ENCODE measurements around the gene LTF.
A peak's percentile ranks its signal among the peaks of the same experiment; 100 is the strongest.
"Not testable (repeated sequence)": the region's sequence is repeated elsewhere in the genome, so short reads cannot be mapped to it uniquely, and the experiment has no call there.

Gene LTF

GRCh38 chr3:46412786-46413298 lies 51.9 kb downstream of the LTF start:
- no peak for DNase-seq

DNA sequence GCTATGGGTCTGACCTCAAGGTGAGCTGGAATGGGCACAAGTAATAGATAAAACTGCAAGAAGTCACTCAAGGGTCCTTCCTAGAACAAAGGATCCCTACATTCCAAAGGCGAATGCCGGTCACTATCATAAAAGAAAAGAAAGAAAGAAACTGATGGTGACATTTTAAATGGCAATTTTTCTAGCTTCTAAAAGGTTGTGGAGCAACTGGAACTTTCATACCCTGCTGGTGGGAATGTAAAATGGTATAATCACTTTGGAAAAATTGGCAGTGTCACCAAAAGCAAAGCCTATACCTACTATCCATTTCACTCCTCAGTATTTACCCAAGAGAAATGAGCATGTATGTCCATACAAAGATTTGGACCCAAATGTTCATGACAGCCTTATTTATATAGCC lies 53.4 kb downstream of the LTF start:
- DNase-seq: no peak

- no peak for DNase-seq
Measured at GRCh38 chr3:46410669-46411068, 54.0 kb downstream of the LTF start.

DNA sequence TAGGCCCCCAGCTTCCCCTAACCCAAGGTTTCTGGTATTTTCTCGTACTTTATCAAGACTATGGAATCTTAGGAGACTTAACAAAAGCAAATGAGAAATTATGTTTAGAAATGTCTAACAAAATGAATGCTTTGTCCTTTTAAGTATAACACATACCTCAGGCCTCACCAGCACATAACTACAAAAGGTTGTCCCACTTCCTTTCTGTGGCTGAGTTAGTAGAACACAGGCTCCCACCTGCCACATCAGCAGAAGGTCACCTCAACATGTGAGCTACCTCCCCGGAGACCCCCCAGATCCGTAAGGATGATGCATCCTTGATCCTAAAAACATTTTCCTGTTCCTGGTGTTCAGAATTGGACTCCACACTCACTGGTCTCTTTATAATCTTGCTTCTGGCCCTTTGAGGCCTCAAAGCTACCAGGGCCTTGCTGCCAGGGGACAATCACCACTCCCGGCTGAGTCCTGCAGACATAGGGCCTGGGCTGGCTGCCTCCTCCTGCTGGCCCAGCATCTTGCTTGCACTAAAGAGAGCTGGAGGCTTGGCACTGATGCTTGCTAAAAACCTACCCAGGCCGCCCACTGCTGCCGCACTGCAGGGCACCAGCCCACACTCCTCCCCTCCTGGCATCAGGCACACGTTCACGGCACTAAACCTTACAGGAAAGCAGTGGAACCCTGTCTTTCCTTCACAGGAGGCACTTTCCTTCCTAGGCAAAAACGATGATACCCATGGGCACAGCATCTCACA lies 54.8 kb downstream of the LTF start:
- DNase-seq: no peak

GRCh38 chr3:46408853-46409252 lies 55.9 kb downstream of the LTF start:
- DNase-seq: no peak

GRCh38 chr3:46407970-46408369 lies 56.7 kb downstream of the LTF start:
- DNase-seq: no peak

DNA sequence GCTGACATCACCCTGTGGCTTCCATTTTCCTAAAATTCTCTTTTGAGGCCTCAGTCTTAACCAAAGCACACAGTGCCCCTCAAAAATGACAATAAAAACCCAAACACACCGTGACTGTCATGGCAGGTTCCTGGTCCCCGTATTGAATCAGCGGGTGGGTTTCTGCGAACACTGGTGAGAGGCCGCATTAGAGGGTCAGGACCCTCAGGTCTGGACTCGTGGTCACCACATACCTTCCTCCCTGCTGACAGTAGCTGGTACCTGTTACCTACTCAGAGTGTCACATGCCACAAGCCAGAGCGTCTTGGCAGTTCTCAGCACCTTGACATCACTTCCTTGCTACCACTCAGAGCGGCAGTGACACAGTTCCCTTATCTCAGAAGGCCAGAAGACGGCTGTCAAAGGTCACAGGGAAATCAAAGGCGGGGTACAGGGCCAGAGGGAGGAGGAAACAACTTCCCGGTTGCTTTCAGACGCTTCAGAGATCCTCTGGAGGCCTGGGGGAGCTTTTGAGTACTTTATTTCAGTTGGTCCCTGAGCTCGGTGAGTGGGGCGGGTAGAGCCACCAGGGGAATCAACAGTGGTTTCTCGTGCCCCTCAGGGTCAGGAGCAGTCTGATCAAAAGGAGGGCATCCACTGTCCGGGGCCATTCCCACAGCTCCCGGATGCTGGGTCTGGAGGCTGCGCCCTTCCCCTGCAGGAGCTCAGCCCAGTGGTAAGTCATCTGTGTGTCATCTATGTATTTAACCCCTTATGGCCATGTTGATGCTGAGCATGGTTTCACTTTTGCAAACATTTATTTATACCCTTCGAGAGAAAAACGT lies 57.7 kb downstream of the LTF start, which contains the start of the genes CCR5AS and CCRL2:
Gene CCR5AS (minus strand): TSS at position 279 of the 824 bp plus-strand sequence.
Gene CCRL2 (plus strand): TSS at position 472 of the 824 bp plus-strand sequence. CDS start 821 bp downstream, outside the sequence.
- peak; percentile 80 for DNase-seq

GRCh38 chr3:46406443-46406787 lies 58.3 kb downstream of the LTF start:
- peak; percentile 82 for DNase-seq

GRCh38 chr3:46405301-46406019 lies 59.2 kb downstream of the LTF start:
- DNase-seq: peak; percentile 41

GRCh38 chr3:46402902-46403301 lies 61.8 kb downstream of the LTF start:
- DNase-seq: not testable (repeated sequence)

- DNase-seq: no peak
Measured at GRCh38 chr3:46401579-46401978, 63.1 kb downstream of the LTF start.

- DNase-seq: no peak
Measured at GRCh38 chr3:46400846-46401245, 63.9 kb downstream of the LTF start.

- DNase-seq: no peak
Measured at GRCh38 chr3:46400000-46400734, 64.5 kb downstream of the LTF start.

- no peak for DNase-seq
Measured at GRCh38 chr3:46399557-46399956, 65.1 kb downstream of the LTF start.

DNA sequence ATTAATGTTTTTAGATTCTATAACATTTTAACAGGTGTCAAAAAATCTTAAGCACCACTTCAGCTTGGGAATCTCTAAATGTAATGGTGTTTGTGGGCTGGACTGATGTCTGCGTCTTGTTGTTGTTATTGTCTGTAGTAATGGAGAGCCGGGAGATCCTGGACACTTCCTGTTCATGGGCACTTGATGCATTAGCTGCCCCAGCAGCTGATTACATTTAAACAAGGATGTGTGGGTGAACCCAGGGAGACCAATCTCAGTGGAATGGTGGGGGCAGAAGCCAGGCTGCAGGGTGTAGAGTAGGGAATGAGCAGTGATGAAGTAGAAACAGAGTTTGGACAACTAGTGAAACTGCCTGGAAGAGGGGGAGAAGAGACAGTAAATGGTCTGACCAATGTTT lies 65.6 kb downstream of the LTF start:
- DNase-seq: no peak

DNA sequence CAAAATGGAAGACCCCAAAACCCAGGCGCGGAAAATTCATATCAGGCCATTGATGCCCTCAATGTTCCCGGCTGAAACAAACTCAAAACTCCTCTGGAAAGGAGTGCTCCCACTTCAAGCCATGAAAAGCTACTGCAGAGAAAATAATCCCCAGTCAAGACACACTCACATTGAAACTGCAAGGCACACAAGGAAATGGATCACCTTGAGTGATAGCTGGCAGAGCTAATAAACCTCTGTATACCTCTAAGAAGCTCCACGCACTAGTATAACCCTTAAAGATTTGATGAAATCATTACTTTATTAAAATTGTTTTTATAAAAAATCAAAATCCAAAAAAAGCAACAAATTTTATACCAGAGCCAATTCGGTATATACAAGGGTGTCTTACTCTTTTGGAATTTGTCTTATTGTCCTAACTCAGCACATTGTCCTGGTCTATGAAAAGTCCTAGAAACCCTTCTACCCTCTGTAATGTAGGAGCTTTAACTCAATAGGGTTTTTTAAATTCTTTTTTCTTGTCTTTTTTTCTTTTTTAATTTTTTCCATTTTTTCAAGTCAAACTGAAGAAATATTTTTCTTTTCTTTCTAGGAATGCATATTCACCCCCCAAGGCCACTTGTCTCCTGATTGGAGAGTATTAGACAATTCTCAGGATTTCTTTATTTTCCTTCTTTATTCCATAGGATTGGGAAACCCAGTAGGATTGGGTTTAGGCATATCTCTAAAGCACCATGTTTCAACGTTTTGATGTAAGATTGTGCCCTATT lies 66.3 kb downstream of the LTF start:
- no peak for DNase-seq

GRCh38 chr3:46397111-46397510 lies 67.6 kb downstream of the LTF start:
- no peak for DNase-seq

- peak; percentile 44 for DNase-seq
Measured at GRCh38 chr3:46395766-46396530, 68.8 kb downstream of the LTF start.

DNA sequence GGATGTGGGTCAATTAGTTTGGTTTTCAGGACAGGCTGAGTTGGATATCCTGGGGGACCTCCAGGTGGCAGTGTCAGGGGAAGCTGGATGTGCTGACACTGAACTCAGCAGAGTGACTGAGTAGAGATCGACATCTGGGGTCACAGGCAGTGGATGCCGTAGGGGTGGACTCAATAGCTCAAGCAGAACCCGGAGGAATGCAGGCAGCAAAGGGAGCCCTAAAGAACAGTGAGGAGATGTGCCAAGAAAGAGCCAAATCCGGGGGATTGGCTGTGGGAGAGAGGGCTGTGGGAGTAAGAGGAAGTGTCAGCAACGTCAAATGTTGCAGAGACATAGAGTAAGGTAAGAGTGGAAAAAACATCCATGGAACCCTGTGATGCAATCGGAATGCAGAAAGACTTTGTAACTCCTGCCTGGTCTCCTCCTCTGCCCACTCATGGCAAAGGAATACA lies 69.5 kb downstream of the LTF start:
- DNase-seq: no peak

DNA sequence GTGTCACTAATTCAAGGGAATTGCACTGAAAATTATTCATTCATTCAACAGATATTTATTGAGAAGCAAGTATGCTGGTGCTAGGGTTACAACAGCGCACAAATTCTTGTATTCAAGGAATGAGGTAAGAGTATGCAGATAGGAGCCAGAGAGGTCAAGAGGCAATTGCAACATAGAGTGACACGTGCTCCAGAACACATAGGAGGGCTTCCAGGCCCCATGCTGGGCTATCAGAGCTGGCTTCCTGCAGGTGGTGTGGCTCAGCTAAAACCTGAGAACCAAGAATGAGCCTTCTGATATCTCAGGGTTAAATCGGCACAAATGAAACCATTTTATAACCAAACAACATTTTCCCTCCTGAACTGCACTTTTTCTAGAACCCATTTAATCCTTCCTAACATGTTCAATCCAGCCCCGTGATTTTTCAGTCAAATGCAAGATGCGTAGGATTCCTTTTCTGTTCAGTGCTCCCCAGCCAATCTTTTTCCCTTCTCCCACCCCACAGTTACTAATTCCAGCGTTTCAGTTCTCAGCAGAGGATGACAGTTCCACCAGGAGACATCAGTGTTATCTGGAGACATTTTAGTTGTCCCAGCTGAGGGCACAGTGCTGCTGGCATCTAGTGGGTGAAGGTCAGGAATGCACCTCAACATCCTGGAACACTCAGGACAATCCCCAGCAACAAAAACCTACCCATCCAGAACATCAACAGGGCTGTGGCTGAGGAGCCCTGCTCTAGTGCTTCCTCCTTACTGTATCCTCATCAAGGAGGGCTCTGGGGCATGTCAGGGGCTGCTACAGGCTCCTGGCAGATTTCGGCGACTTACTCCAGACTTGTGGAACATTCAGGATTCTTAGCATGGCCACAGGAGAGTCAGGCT lies 70.9 kb downstream of the LTF start:
- DNase-seq: no peak
